GM23338 (cell line): ENCODE data around the gene STPG1. TPM values are rescaled to one million over a fixed set of nuclear protein-coding genes. Genes with fewer than 3 reads are reported as not detected.

Source experiments
- ATAC-seq: fragments of 200-7000 bp; cut with Tn5 transposase; 3 replicates; pipeline ENCODE4 v1.9.1; 2020
- DNase-seq: peaks from one replicate; pipeline ENCODE4 v3.0.0-alpha.2; 2015; ENCODE audit warnings: low spot score
- H2AFZ ChIP-seq: fragments of 200-600 bp; sonication (generic); 2 replicates; pipeline ENCODE4 v1.8.0; 2016; ENCODE audit warnings: antibody characterized with exemption, mild to moderate bottlenecking, moderate library complexity
- H3F3A ChIP-seq: fragments of 200-600 bp; sonication (generic); replicated peaks from 2 replicates; pipeline ENCODE4 v1.8.0; 2017; ENCODE audit warnings: antibody characterized with exemption, mixed run types, low read depth
- H3K27ac ChIP-seq: fragments of 200-600 bp; sonication (generic); 2 replicates; pipeline ENCODE4 v1.6.1; 2016; ENCODE audit warnings: low read depth
- H3K27me3 ChIP-seq: fragments of 200-600 bp; sonication (generic); 2 replicates; pipeline ENCODE4 v1.8.0; 2016; ENCODE audit warnings: mild to moderate bottlenecking, mixed run types, moderate library complexity; ENCODE audit not compliant: insufficient read depth
- H3K36me3 ChIP-seq: fragments of 200-600 bp; sonication (generic); 2 replicates; pipeline ENCODE4 v1.8.0; 2016; ENCODE audit warnings: mild to moderate bottlenecking; ENCODE audit not compliant: insufficient read depth
- H3K4me1 ChIP-seq: fragments of 200-600 bp; sonication (generic); 2 replicates; pipeline ENCODE4 v1.8.0; 2016; ENCODE audit warnings: mild to moderate bottlenecking, moderate library complexity; ENCODE audit not compliant: insufficient read depth
- H3K4me2 ChIP-seq: fragments of 200-600 bp; sonication (generic); 2 replicates; pipeline ENCODE4 v1.7.1; 2017; ENCODE audit warnings: mixed run types
- H3K4me3 ChIP-seq: fragments of 200-600 bp; sonication (generic); 2 replicates; pipeline ENCODE4 v1.6.1; 2016; ENCODE audit warnings: mixed run types
- H3K79me2 ChIP-seq: fragments of 200-600 bp; sonication (generic); replicated peaks from 2 replicates; pipeline ENCODE4 v1.8.0; 2017; ENCODE audit warnings: mild to moderate bottlenecking; ENCODE audit not compliant: insufficient read depth
- H3K9me2 ChIP-seq: fragments of 200-600 bp; sonication (generic); 2 replicates; pipeline ENCODE4 v1.8.0; 2017; ENCODE audit not compliant: insufficient read depth
- H4K20me1 ChIP-seq: fragments of 200-600 bp; sonication (generic); replicated peaks from 2 replicates; pipeline ENCODE4 v1.8.0; 2017; ENCODE audit warnings: mild to moderate bottlenecking; ENCODE audit not compliant: insufficient read depth
- H3K27ac Mint-ChIP-seq: 2 replicates; pipeline ENCODE4 v1.8.0; 2020; ENCODE audit warnings: inconsistent platforms, mild to moderate bottlenecking, moderate library complexity, mixed read lengths
- H3K27me3 Mint-ChIP-seq: 3 replicates; pipeline ENCODE4 v1.8.0; 2022; ENCODE audit warnings: low read depth, mild to moderate bottlenecking, moderate library complexity, mixed read lengths, inconsistent platforms; ENCODE audit not compliant: insufficient read depth, poor library complexity
- H3K36me3 Mint-ChIP-seq: 3 replicates; pipeline ENCODE4 v1.8.0; 2021; ENCODE audit warnings: low read depth, mild to moderate bottlenecking, inconsistent platforms, moderate library complexity, mixed read lengths
- H3K4me1 Mint-ChIP-seq: 3 replicates; pipeline ENCODE4 v1.8.0; 2020; ENCODE audit warnings: mild to moderate bottlenecking, inconsistent platforms, mixed read lengths
- H3K4me3 Mint-ChIP-seq: 3 replicates; pipeline ENCODE4 v1.8.0; 2021; ENCODE audit warnings: moderate library complexity, mild to moderate bottlenecking, inconsistent platforms, mixed read lengths
- H3K9me3 Mint-ChIP-seq: 3 replicates; pipeline ENCODE4 v1.8.0; 2020; ENCODE audit warnings: moderate library complexity, mild to moderate bottlenecking, inconsistent platforms, mixed read lengths
- EZH2 ChIP-seq: fragments of 200-600 bp; sonication (generic); IDR thresholded peaks from one replicate; pipeline ENCODE4 v1.8.0; 2017; ENCODE audit warnings: antibody characterized with exemption, mild to moderate bottlenecking, low read depth; ENCODE audit not compliant: unreplicated experiment
- JUNB ChIP-seq: IDR thresholded peaks from one replicate; pipeline ENCODE4 v1.6.1; 2016; ENCODE audit warnings: antibody characterized with exemption; ENCODE audit not compliant: unreplicated experiment
- POLR2AphosphoS5 ChIP-seq: IDR thresholded peaks from 2 replicates; pipeline ENCODE4 v1.6.1; 2016; ENCODE audit warnings: antibody characterized with exemption, low read depth
- STAT1 ChIP-seq: IDR thresholded peaks from one replicate; pipeline ENCODE4 v1.6.1; 2016; ENCODE audit warnings: antibody characterized with exemption; ENCODE audit not compliant: unreplicated experiment
- ZNF114 ChIP-seq: fragments of 250-450 bp; sonication (Bioruptor Pico); IDR thresholded peaks from 2 replicates; pipeline ENCODE4 v1.5.0; 2020; ENCODE audit warnings: mild to moderate bottlenecking, moderate library complexity
- polyA plus RNA-seq: library from polyadenylated mRNA; unstranded; fragments of >200 nt; fragmentation: Nextera tagmentation; extraction: Ambion mirVana; gene quantifications from 2 replicates; pipeline ENCODE4 v1.2.1, GENCODE V29; 2016
- total RNA-seq: library from RNA; depleted of rRNA; stranded (reverse); fragments of >200 nt; shearing (Covaris generic); gene quantifications from 2 replicates; pipeline ENCODE4 v1.2.3, GENCODE V29; 2014
- TF ChIP-seq, protein P1 (sequence below): fragments of 250-450 bp; sonication (Bioruptor Pico); IDR thresholded peaks from 2 replicates; pipeline ENCODE4 v1.5.0; 2020; ENCODE audit warnings: mild to moderate bottlenecking, moderate library complexity
- TF ChIP-seq, protein P2 (sequence below): IDR thresholded peaks from 2 replicates; pipeline ENCODE4 v1.6.1; 2016; ENCODE audit warnings: antibody characterized with exemption

STPG1 gene
- total and polyA plus RNA-seq, 2 experiments from 2014 or later = 8.2 to 11.4 TPM

DNA sequence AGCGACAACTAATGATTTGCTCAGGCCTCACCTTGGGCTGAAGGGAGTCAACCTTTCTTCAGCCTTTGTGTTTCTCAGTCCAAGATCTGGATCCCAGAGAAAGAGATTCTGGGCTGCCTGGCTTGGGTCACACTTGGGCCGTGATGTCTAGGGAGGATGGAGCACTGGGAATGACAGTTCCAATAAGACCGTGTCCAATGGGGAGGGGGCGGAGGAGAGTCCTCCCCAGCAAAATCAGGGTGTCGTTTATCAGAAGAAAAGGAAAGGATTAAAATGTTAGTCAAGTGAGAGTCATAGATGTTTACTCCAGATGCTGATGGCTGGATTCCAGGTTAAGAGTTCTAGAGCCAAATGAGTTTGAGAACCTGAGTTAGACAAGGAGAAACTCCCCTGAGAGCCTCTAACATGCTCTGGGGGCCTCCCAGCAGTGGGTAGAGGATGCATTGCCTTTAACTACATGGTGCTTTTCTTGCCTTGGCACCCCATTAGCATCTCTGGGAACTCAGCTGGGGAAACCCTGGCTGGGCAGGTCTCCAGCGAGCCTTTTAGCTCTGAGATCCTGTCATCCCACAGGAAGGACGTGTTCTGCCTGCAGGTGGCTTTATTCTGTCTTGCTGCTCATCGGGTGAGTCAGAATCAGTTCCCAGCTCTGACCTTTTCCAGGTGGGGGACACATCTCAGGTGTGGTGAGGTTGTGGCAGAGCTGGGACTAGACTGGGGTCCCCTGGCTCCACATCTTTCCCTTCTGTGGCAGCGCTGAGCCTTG, 24.2 kb upstream of the STPG1 start (continued):
- TF ChIP-seq, protein P1, sequence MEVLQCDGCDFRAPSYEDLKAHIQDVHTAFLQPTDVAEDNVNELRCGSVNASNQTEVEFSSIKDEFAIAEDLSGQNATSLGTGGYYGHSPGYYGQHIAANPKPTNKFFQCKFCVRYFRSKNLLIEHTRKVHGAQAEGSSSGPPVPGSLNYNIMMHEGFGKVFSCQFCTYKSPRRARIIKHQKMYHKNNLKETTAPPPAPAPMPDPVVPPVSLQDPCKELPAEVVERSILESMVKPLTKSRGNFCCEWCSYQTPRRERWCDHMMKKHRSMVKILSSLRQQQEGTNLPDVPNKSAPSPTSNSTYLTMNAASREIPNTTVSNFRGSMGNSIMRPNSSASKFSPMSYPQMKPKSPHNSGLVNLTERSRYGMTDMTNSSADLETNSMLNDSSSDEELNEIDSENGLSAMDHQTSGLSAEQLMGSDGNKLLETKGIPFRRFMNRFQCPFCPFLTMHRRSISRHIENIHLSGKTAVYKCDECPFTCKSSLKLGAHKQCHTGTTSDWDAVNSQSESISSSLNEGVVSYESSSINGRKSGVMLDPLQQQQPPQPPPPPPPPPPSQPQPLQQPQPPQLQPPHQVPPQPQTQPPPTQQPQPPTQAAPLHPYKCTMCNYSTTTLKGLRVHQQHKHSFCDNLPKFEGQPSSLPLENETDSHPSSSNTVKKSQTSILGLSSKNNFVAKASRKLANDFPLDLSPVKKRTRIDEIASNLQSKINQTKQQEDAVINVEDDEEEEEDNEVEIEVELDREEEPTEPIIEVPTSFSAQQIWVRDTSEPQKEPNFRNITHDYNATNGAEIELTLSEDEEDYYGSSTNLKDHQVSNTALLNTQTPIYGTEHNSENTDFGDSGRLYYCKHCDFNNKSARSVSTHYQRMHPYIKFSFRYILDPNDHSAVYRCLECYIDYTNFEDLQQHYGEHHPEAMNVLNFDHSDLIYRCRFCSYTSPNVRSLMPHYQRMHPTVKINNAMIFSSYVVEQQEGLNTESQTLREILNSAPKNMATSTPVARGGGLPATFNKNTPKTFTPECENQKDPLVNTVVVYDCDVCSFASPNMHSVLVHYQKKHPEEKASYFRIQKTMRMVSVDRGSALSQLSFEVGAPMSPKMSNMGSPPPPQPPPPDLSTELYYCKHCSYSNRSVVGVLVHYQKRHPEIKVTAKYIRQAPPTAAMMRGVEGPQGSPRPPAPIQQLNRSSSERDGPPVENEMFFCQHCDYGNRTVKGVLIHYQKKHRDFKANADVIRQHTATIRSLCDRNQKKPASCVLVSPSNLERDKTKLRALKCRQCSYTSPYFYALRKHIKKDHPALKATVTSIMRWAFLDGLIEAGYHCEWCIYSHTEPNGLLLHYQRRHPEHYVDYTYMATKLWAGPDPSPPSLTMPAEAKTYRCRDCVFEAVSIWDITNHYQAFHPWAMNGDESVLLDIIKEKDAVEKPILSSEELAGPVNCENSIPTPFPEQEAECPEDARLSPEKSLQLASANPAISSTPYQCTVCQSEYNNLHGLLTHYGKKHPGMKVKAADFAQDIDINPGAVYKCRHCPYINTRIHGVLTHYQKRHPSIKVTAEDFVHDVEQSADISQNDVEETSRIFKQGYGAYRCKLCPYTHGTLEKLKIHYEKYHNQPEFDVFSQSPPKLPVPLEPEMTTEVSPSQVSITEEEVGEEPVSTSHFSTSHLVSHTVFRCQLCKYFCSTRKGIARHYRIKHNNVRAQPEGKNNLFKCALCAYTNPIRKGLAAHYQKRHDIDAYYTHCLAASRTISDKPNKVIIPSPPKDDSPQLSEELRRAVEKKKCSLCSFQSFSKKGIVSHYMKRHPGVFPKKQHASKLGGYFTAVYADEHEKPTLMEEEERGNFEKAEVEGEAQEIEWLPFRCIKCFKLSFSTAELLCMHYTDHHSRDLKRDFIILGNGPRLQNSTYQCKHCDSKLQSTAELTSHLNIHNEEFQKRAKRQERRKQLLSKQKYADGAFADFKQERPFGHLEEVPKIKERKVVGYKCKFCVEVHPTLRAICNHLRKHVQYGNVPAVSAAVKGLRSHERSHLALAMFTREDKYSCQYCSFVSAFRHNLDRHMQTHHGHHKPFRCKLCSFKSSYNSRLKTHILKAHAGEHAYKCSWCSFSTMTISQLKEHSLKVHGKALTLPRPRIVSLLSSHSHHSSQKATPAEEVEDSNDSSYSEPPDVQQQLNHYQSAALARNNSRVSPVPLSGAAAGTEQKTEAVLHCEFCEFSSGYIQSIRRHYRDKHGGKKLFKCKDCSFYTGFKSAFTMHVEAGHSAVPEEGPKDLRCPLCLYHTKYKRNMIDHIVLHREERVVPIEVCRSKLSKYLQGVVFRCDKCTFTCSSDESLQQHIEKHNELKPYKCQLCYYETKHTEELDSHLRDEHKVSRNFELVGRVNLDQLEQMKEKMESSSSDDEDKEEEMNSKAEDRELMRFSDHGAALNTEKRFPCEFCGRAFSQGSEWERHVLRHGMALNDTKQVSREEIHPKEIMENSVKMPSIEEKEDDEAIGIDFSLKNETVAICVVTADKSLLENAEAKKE (CRISPR knock-in tag) = no peak
- TF ChIP-seq STAT1 (no peak), POLR2AphosphoS5 (no peak), ZNF114 (CRISPR knock-in tag) (no peak), EZH2 (no peak), JUNB (no peak)
- TF ChIP-seq, protein P2, sequence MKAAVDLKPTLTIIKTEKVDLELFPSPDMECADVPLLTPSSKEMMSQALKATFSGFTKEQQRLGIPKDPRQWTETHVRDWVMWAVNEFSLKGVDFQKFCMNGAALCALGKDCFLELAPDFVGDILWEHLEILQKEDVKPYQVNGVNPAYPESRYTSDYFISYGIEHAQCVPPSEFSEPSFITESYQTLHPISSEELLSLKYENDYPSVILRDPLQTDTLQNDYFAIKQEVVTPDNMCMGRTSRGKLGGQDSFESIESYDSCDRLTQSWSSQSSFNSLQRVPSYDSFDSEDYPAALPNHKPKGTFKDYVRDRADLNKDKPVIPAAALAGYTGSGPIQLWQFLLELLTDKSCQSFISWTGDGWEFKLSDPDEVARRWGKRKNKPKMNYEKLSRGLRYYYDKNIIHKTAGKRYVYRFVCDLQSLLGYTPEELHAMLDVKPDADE = no peak

DNA sequence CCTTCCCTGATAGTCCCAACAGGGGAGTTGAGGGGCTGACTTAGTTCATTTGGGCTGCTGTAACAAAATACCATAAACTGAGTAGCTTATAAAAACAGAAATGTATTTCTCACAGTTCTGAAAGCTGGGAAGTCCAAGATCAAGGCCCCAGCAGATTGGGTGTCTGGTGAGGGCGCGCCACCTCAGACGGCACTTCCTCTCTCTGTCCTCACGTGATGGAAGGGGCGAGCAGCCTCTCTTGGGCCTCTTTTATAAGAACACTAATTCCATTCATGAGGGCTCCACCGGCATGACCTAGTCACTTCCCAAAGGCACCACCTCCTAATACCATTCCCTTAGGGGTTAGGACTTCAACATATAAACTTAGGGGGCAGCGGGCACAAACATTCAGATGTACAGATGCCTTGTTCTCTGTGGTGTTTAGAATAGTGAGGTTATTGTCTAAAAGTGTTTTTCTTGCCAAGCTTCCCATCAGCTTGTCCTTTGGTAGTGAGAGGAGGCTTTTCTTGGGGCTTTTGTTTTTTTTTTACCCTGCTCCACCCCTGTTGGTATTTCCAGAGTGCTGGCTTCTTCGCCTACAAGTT, 22.3 kb upstream of the STPG1 start:
- ATAC-seq (no peak), DNase-seq (no peak)
- H3K4me2 ChIP-seq = no peak overlapping the region
- Mint-ChIP-seq H3K4me3 (no peak overlapping the region), H3K4me1 (peaks cover 22% of the 10 kb centered on the region), H3K27me3 (peaks cover 6% of the 10 kb centered on the region), H3K9me3 (no peaks in the 10 kb centered on the region), H3K27ac (no peak overlapping the region), H3K36me3 (no peaks in the 10 kb centered on the region)
- no peaks in the 10 kb centered on the region for H3K9me2 ChIP-seq
- no peaks in the 10 kb centered on the region for H3K79me2 ChIP-seq
- H2AFZ ChIP-seq = no peak overlapping the region
- no peaks in the 10 kb centered on the region for H3K36me3 ChIP-seq
- no peaks in the 10 kb centered on the region for H3F3A ChIP-seq
- H4K20me1 ChIP-seq = no peaks in the 10 kb centered on the region
- H3K4me1 ChIP-seq = no peaks in the 10 kb centered on the region; the same call in none of the 2 replicates
- no peaks in the 10 kb centered on the region for H3K27me3 ChIP-seq
- H3K27ac ChIP-seq = no peak overlapping the region
- no peak overlapping the region for H3K4me3 ChIP-seq
- no peak for TF ChIP-seq STAT1
- TF ChIP-seq, protein P1 (CRISPR knock-in tag) = no peak
